Ascending aorta (tissue), 2 donors: Measurements from ENCODE around the gene UGT1A6. TPM values are rescaled to one million over a fixed set of nuclear protein-coding genes. Genes with fewer than 3 reads are reported as not detected.

Experiments
- DNase-seq, 2 donors: peaks; one replicate each; pipeline ENCODE4 v3.0.0-alpha.2; 2019; ENCODE audit warnings: low spot score in 2 of 2
- H3K27ac ChIP-seq, 2 donors: fragments of 200-600 bp; sonication (generic); one replicate each; pipeline ENCODE4 v1.5.1; 2016 to 2017; ENCODE audit warnings: mild to moderate bottlenecking in 1 of 2
- H3K27me3 ChIP-seq: fragments of 200-600 bp; sonication (generic); one replicate; pipeline ENCODE4 v1.5.1; 2017
- H3K36me3 ChIP-seq, 2 donors: fragments of 200-600 bp; sonication (generic); one replicate each; pipeline ENCODE4 v1.5.1; 2016
- H3K4me1 ChIP-seq, 2 donors: fragments of 200-600 bp; sonication (generic); one replicate each; pipeline ENCODE4 v1.5.1; 2016 to 2017; ENCODE audit warnings: mild to moderate bottlenecking in 1 of 2
- H3K4me3 ChIP-seq, 2 donors: fragments of 200-600 bp; sonication (generic); one replicate each; pipeline ENCODE4 v1.5.1; 2016 to 2017; ENCODE audit warnings: mild to moderate bottlenecking in 1 of 2
- H3K9me3 ChIP-seq, 2 donors: fragments of 200-600 bp; sonication (generic); one replicate each; pipeline ENCODE4 v1.5.1; 2016
- CTCF ChIP-seq, 3 experiments: fragments of 200-600 bp in 2 of 3; fragments of 450-650 bp in 1 of 3; sonication (generic) in 2 of 3; IDR thresholded peaks; one replicate each; pipeline ENCODE4 v1.5.1; 2016 to 2019; ENCODE audit warnings: antibody characterized with exemption in 3 of 3, mild to moderate bottlenecking in 1 of 3, moderate library complexity in 1 of 3
- intact Hi-C: fragments of 100-400 bp; cut with DNase I; formaldehyde crosslinking; loops from one replicate; pipeline ENCODE4 v1.15.1; 2023
- total RNA-seq: library from RNA; depleted of rRNA; stranded (reverse); fragments of >200 nt; gene quantifications from one replicate; pipeline ENCODE4 v1.1.0, GENCODE V29; 2016

Gene UGT1A6
- total RNA-seq, 1 donor from 2014 or later = 10.6 TPM

GRCh38 chr2:233795735-233796171 is 103.1 kb downstream of the UGT1A6 start:
- Histone ChIP-seq H3K9me3 (no peaks in the 10 kb centered on the region), H3K4me3 (no peak overlapping the region), H3K4me1 (no peaks in the 10 kb centered on the region), H3K27ac (no peak overlapping the region), H3K36me3 (no peaks in the 10 kb centered on the region), H3K27me3 (no peaks in the 10 kb centered on the region)
- DNase-seq = peak in 1 of 2 donors; percentile 60
- no peak for TF ChIP-seq CTCF (IDR thresholded peaks at IDR 0.05)
- intact Hi-C loops = no loop called here

GRCh38 chr2:233796254-233796653 is 103.6 kb downstream of the UGT1A6 start:
- DNase-seq = no peak
- Histone ChIP-seq H3K36me3 (no peaks in the 10 kb centered on the region), H3K9me3 (no peaks in the 10 kb centered on the region), H3K27ac (no peak overlapping the region), H3K4me1 (no peaks in the 10 kb centered on the region), H3K4me3 (no peak overlapping the region), H3K27me3 (no peaks in the 10 kb centered on the region)
- TF ChIP-seq CTCF (IDR thresholded peaks at IDR 0.05) = no peak
- intact Hi-C loops = no loop called here

GRCh38 chr2:233798335-233799086 is 105.8 kb downstream of the UGT1A6 start:
- Histone ChIP-seq H3K27me3 (no peaks in the 10 kb centered on the region), H3K4me3 (no peak overlapping the region), H3K27ac (no peak overlapping the region), H3K36me3 (no peaks in the 10 kb centered on the region), H3K4me1 (no peaks in the 10 kb centered on the region), H3K9me3 (no peaks in the 10 kb centered on the region)
- no peak for DNase-seq
- no peak for TF ChIP-seq CTCF (IDR thresholded peaks at IDR 0.05)
- intact Hi-C loops = no loop called here

- no peaks in the 10 kb centered on the region for H3K4me1 ChIP-seq
- no peaks in the 10 kb centered on the region for H3K9me3 ChIP-seq
- no peaks in the 10 kb centered on the region for H3K36me3 ChIP-seq
- H3K27me3 ChIP-seq = no peaks in the 10 kb centered on the region
- no peak for TF ChIP-seq CTCF (IDR thresholded peaks at IDR 0.05)
- DNase-seq = no peak
- intact Hi-C loops = no loop called here
- H3K4me3 ChIP-seq = no peak overlapping the region
- no peak overlapping the region for H3K27ac ChIP-seq
These were observed 106.5 kb downstream of the UGT1A6 start for GRCh38 chr2:233799087-233799665.

- Histone ChIP-seq H3K4me3 (no peak overlapping the region), H3K27ac (no peak overlapping the region), H3K27me3 (no peaks in the 10 kb centered on the region), H3K36me3 (no peaks in the 10 kb centered on the region), H3K9me3 (no peaks in the 10 kb centered on the region), H3K4me1 (no peaks in the 10 kb centered on the region)
- intact Hi-C loops = no loop called here
- no peak for TF ChIP-seq CTCF (IDR thresholded peaks at IDR 0.05)
- DNase-seq = no peak
These were observed 107.0 kb downstream of the UGT1A6 start for GRCh38 chr2:233799716-233800115.
